UCSD-AML1 (cell line): Measurements from ENCODE around the gene ICAM4.

Experiments
- DNase-seq: peaks from one replicate; lab custom pipeline; 2025; ENCODE audit not compliant: unreplicated experiment; lab: John Stamatoyannopoulos, UW

The ICAM4 gene

GRCh38 chr19:10317045-10317856 lies 30.5 kb downstream of the ICAM4 start:
- DNase-seq, result no peak

- no peak for DNase-seq
Measured at GRCh38 chr19:10317857-10318462, 31.2 kb downstream of the ICAM4 start.

GRCh38 chr19:10318807-10319682 lies 32.3 kb downstream of the ICAM4 start:
- DNase-seq, result no peak

GRCh38 chr19:10320602-10321416 lies 34.1 kb downstream of the ICAM4 start:
- no peak for DNase-seq

- DNase-seq, result no peak
Measured at GRCh38 chr19:10321417-10321797, 34.7 kb downstream of the ICAM4 start.

GRCh38 chr19:10321874-10322835 lies 35.4 kb downstream of the ICAM4 start:
- DNase-seq, result no peak

GRCh38 chr19:10325732-10326131 lies 39.0 kb downstream of the ICAM4 start:
- no peak for DNase-seq

GRCh38 chr19:10327793-10328192 lies 41.0 kb downstream of the ICAM4 start:
- no peak for DNase-seq

GRCh38 chr19:10328558-10329429 lies 42.0 kb downstream of the ICAM4 start:
- DNase-seq, result no peak

- DNase-seq, result no peak
Measured at GRCh38 chr19:10329555-10329954, 42.8 kb downstream of the ICAM4 start.

- DNase-seq, result no peak
Measured at GRCh38 chr19:10332158-10332964, 45.6 kb downstream of the ICAM4 start.

GRCh38 chr19:10332965-10333757 lies 46.4 kb downstream of the ICAM4 start, which contains the start of gene RAVER1:
TSS of gene RAVER1 (minus strand) at chr19:10333529. CDS start at chr19:10333507, 22 bp downstream.
- DNase-seq, result peak; percentile 97

- DNase-seq, result no peak
Measured at GRCh38 chr19:10333758-10334587, 47.2 kb downstream of the ICAM4 start.

- DNase-seq, result peak; percentile 15
Measured at GRCh38 chr19:10334588-10335351, 48.0 kb downstream of the ICAM4 start.

GRCh38 chr19:10335352-10335985 lies 48.7 kb downstream of the ICAM4 start:
- DNase-seq, result no peak
